ENCODE measurements around the gene KAZN.

DNA sequence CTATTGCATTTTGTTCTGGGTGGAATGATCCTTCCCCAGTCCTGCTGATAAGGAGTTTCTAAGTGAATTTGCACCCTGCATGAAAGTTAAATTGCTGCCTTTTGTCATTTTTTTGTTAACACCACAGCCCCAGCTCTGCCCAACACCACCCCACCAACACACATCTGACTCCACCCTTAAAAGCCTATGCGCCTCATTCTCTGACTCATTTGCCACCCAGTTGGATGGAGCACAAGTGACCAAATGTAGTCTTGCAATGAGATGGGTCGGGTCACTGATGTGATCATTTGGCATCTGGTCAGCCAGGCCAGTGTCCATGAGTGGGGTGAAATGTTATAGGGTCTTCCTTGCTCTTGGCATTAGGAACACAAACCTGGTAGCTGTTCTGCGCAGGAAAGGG lies 256.8 kb downstream of the KAZN start:
- TF ChIP-seq, protein P1, sequence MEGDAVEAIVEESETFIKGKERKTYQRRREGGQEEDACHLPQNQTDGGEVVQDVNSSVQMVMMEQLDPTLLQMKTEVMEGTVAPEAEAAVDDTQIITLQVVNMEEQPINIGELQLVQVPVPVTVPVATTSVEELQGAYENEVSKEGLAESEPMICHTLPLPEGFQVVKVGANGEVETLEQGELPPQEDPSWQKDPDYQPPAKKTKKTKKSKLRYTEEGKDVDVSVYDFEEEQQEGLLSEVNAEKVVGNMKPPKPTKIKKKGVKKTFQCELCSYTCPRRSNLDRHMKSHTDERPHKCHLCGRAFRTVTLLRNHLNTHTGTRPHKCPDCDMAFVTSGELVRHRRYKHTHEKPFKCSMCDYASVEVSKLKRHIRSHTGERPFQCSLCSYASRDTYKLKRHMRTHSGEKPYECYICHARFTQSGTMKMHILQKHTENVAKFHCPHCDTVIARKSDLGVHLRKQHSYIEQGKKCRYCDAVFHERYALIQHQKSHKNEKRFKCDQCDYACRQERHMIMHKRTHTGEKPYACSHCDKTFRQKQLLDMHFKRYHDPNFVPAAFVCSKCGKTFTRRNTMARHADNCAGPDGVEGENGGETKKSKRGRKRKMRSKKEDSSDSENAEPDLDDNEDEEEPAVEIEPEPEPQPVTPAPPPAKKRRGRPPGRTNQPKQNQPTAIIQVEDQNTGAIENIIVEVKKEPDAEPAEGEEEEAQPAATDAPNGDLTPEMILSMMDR (conservative IDR thresholded peaks at IDR 0.05; ENCODE audit: low read length): no peak
- no peak for TF ChIP-seq EZH2phosphoT487 (IDR thresholded peaks at IDR 0.05; ENCODE audit: borderline replicate concordance)
